H1 (cell line): ENCODE measurements around the gene KHSRP. TPM values are rescaled to one million over a fixed set of nuclear protein-coding genes. Genes with fewer than 3 reads are reported as not detected.

Experiments
- CTCF ChIA-PET: fragments of 300-600 bp; sonication (Branson Sonifier 250); formaldehyde crosslinking; loops from one replicate; lab custom pipeline; 2021; ENCODE audit not compliant: partially characterized antibody; lab: Charles Lee
- POLR2A ChIA-PET: fragments of 300-600 bp; sonication (Branson Sonifier 250); formaldehyde crosslinking; loops from one replicate; lab custom pipeline; 2021; ENCODE audit warnings: inconsistent platforms; ENCODE audit not compliant: partially characterized antibody; lab: Charles Lee
- DNase-seq, 2 experiments: peaks; one replicate each; pipeline versions ENCODE4 v3.0.0 to v3.0.0-alpha.2; 2010 to 2022; ENCODE audit warnings: low spot score in 2 of 2, low read depth in 1 of 2, mixed read lengths in 1 of 2
- FAIRE-seq: peaks from 2 replicates; lab custom pipeline; 2011; peaks lifted over from hg19 to GRCh38; lab: Jason Lieb, UNC
- H2AFZ ChIP-seq: 2 replicates; pipeline ENCODE4 v1.8.1; 2012; ENCODE audit warnings: low read length, inconsistent platforms
- H2AK5ac ChIP-seq: 2 replicates; pipeline ENCODE4 v1.6.1; 2013; ENCODE audit warnings: low read depth, low read length
- H2BK120ac ChIP-seq: replicated peaks from 2 replicates; pipeline ENCODE3; 2013; ENCODE audit warnings: low read depth, low read length, inconsistent platforms
- H2BK12ac ChIP-seq: 2 replicates; pipeline ENCODE4 v1.6.1; 2013; ENCODE audit warnings: low read depth, low read length
- H2BK15ac ChIP-seq: 2 replicates; pipeline ENCODE4 v1.6.1; 2013; ENCODE audit warnings: low read length
- H2BK20ac ChIP-seq: 2 replicates; pipeline ENCODE4 v1.6.1; 2013; ENCODE audit warnings: low read length
- H2BK5ac ChIP-seq: 2 replicates; pipeline ENCODE4 v1.6.1; 2013; ENCODE audit warnings: low read depth, low read length
- H3K14ac ChIP-seq: 2 replicates; pipeline ENCODE4 v1.6.1; 2013; ENCODE audit warnings: inconsistent platforms; ENCODE audit not compliant: insufficient read length
- H3K18ac ChIP-seq: 2 replicates; pipeline ENCODE4 v1.6.1; 2013; ENCODE audit warnings: low read length; ENCODE audit errors: extremely low read depth
- H3K23ac ChIP-seq: 2 replicates; pipeline ENCODE4 v1.6.1; 2013; ENCODE audit warnings: inconsistent platforms; ENCODE audit not compliant: insufficient read length
- H3K23me2 ChIP-seq: 2 replicates; pipeline ENCODE4 v1.6.1; 2013; ENCODE audit warnings: low read depth, low read length
- H3K27ac ChIP-seq: 2 replicates; pipeline ENCODE4 v1.6.1; 2011; ENCODE audit warnings: low read depth, low read length, inconsistent platforms
- H3K27me3 ChIP-seq, 4 experiments: replicated peaks in 1 of 4; 1 replicate in 1 of 4; 2 replicates in 3 of 4; pipeline versions ENCODE4 v1.6.1 to v1.8.1; 2011 to 2013; ENCODE audit warnings: low read length in 3 of 4, mild to moderate bottlenecking in 3 of 4, inconsistent platforms in 2 of 4, mixed read lengths in 2 of 4, moderate library complexity in 1 of 4; ENCODE audit not compliant: control insufficient read depth in 3 of 4, insufficient read depth in 3 of 4; ENCODE audit errors: extremely low read depth in 1 of 4
- H3K36me3 ChIP-seq, 4 experiments: 2 replicates each; pipeline versions ENCODE4 v1.6.1 to v1.8.1; 2011 to 2013; ENCODE audit warnings: mild to moderate bottlenecking in 4 of 4, low read length in 3 of 4, moderate library complexity in 2 of 4, control low read depth in 1 of 4, inconsistent platforms in 1 of 4; ENCODE audit not compliant: insufficient read depth in 4 of 4, control insufficient read depth in 2 of 4
- H3K4ac ChIP-seq: replicated peaks from 2 replicates; pipeline ENCODE3; 2013; ENCODE audit warnings: low read length, low read depth, mixed read lengths, inconsistent platforms; ENCODE audit not compliant: insufficient read length
- H3K4me1 ChIP-seq, 4 experiments: replicated peaks in 1 of 4; 1 replicate in 1 of 4; 2 replicates in 3 of 4; pipeline versions ENCODE4 v1.6.1 to v1.8.1; 2011 to 2013; ENCODE audit warnings: low read length in 3 of 4, inconsistent platforms in 2 of 4, mixed read lengths in 1 of 4; ENCODE audit not compliant: insufficient read depth in 4 of 4, control insufficient read depth in 3 of 4
- H3K4me2 ChIP-seq, 2 experiments: 2 replicates each; pipeline versions ENCODE4 v1.6.1 to v1.8.1; 2011 to 2013; ENCODE audit warnings: low read depth in 2 of 2, low read length in 2 of 2, control low read depth in 1 of 2, inconsistent platforms in 1 of 2, mild to moderate bottlenecking in 1 of 2; ENCODE audit not compliant: insufficient read depth in 1 of 2
- H3K4me3 ChIP-seq, 4 experiments: fragments of 200-600, 300-600 bp in 1 of 4; sonication (generic), shearing (Covaris generic), sonication (Bioruptor Twin) in 1 of 4; 2 replicates each; pipeline versions ENCODE4 v1.5.1 to v1.8.1; 2011 to 2016; ENCODE audit warnings: low read length in 4 of 4, low read depth in 3 of 4, control low read depth in 2 of 4, inconsistent platforms in 2 of 4, mild to moderate bottlenecking in 2 of 4, mixed read lengths in 1 of 4, moderate library complexity in 1 of 4; ENCODE audit not compliant: insufficient read depth in 2 of 4; ENCODE audit errors: extremely low read depth in 1 of 4
- H3K56ac ChIP-seq: replicated peaks from 2 replicates; pipeline ENCODE3; 2013; ENCODE audit warnings: low read depth, mild to moderate bottlenecking, mixed read lengths, low read length, inconsistent platforms; ENCODE audit not compliant: insufficient read length
- H3K79me1 ChIP-seq: 2 replicates; pipeline ENCODE4 v1.6.1; 2013; ENCODE audit warnings: low read depth, low read length, control low read depth
- H3K79me2 ChIP-seq, 2 experiments: 2 replicates each; pipeline versions ENCODE4 v1.6.1 to v1.8.1; 2012 to 2013; ENCODE audit warnings: low read length in 2 of 2, mild to moderate bottlenecking in 2 of 2, inconsistent platforms in 1 of 2; ENCODE audit not compliant: insufficient read depth in 2 of 2, control insufficient read depth in 1 of 2
- H3K9ac ChIP-seq, 4 experiments: replicated peaks in 1 of 4; 1 replicate in 1 of 4; 2 replicates in 3 of 4; pipeline versions ENCODE4 v1.6.1 to v1.8.1; 2011 to 2013; ENCODE audit warnings: low read depth in 3 of 4, low read length in 3 of 4, control low read depth in 2 of 4, mild to moderate bottlenecking in 2 of 4, moderate library complexity in 2 of 4, inconsistent platforms in 1 of 4; ENCODE audit errors: extremely low read depth in 1 of 4
- H3K9me3 ChIP-seq, 2 experiments: 2 replicates each; pipeline versions ENCODE4 v1.6.1 to v1.8.1; 2012 to 2013; ENCODE audit warnings: mild to moderate bottlenecking in 2 of 2, moderate library complexity in 2 of 2, control low read depth in 1 of 2, inconsistent platforms in 1 of 2, low read depth in 1 of 2, low read length in 1 of 2, mixed read lengths in 1 of 2; ENCODE audit not compliant: insufficient read depth in 2 of 2
- H4K20me1 ChIP-seq, 2 experiments: replicated peaks in 1 of 2; 2 replicates each; pipeline versions ENCODE3 to v1.8.1; 2011 to 2013; ENCODE audit warnings: inconsistent platforms in 2 of 2, low read length in 2 of 2, mild to moderate bottlenecking in 1 of 2; ENCODE audit not compliant: insufficient read depth in 2 of 2, control insufficient read depth in 1 of 2
- H4K5ac ChIP-seq: 2 replicates; pipeline ENCODE4 v1.6.1; 2013; ENCODE audit warnings: low read length, low read depth, mixed read lengths, inconsistent platforms; ENCODE audit not compliant: insufficient read length
- H4K8ac ChIP-seq: 2 replicates; pipeline ENCODE4 v1.8.0; 2013; ENCODE audit warnings: mild to moderate bottlenecking, moderate library complexity, low read length, inconsistent platforms; ENCODE audit not compliant: insufficient read depth; ENCODE audit errors: extremely low read depth
- H4K91ac ChIP-seq: replicated peaks from 2 replicates; pipeline ENCODE3; 2013; ENCODE audit warnings: low read length, mixed read lengths, inconsistent platforms; ENCODE audit not compliant: insufficient read length
- BACH1 ChIP-seq: IDR thresholded peaks from 2 replicates; pipeline ENCODE4 v1.6.1; 2012; ENCODE audit warnings: low read length, improper control_type of control experiment
- WGBS, 2 experiments: shearing (Covaris generic) in 1 of 2; methylation state at CpG; one replicate each; pipeline versions ENCODE4 v1.1.6 to v1.1.7; 2013 to 2015; ENCODE audit warnings: low lambda C conversion rate in 2 of 2, mixed read lengths in 2 of 2, inconsistent platforms in 1 of 2, low coverage in 1 of 2, missing lambda C conversion rate in 1 of 2; ENCODE audit not compliant: insufficient replicate concordance in 2 of 2, insufficient coverage in 1 of 2, insufficient read length in 1 of 2; ENCODE audit errors: extremely low coverage in 1 of 2, missing lambda C conversion rate in 1 of 2; 5-methylcytosine and 5-hydroxymethylcytosine counted together
- polyA plus RNA-seq, 7 experiments: library from polyadenylated mRNA; depleted of rRNA in 3 of 7; stranded (reverse) in 5 of 7; unstranded in 2 of 7; fragments of >200 nt in 5 of 7; fragments of 200-250 nt in 2 of 7; gene quantifications; 1 replicate in 5 of 7; 2 replicates in 1 of 7; 4 replicates in 1 of 7; pipeline versions ENCODE4 v1.2.1 to v1.2.3, GENCODE V29; 2011 to 2013; ENCODE audit warnings: missing spikeins in 2 of 7, mixed read lengths in 2 of 7
- total RNA-seq: library from RNA; stranded (reverse); fragmentation: NEBNext Ultra II Directional; extraction: Animal tissue kit (Norgen Biotek cat#: 25700); gene quantifications from 2 replicates; pipeline ENCODE4 v1.2.1, GENCODE V29; 2021

KHSRP gene
- total and polyA plus RNA-seq, 2 of the 8 experiments (the other 6 are each of a cell fraction or from before 2014, with no cell fraction given) = 143 to 573 TPM

DNA sequence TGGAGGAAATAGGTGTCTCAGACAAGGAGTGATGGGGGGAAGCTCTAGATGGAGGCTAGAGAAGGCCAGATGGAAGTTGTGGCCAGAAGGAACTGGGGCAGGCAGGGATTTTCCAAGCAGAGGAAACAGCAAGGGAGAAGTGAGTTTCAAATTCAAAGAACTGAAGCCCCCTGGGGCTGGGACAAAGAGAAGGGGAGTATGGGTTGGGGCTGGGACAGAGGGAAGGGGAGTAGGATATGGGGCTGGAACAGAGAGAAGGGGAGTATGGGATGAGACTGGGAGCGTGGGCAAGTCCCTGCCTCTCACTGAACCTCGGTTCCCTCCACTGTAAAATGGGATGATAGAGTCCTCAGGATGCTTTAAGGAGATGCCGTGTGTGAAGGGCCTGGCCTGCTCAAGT lies 29.8 kb downstream of the KHSRP start:
- peaks cover 0 to 8% (median 7%) of the 10 kb centered on the region in 4 experiments; a peak in 5 of 7 replicates for H3K4me1 ChIP-seq
- H3K79me1 ChIP-seq = peaks cover 6% of the 10 kb centered on the region
- POLR2A ChIA-PET = interaction anchor here (0.6 to 9.9 kb wide), 6 partner anchors 17 to 207 kb away, joined by 3 to 81 read pairs (median 4); partner anchors contain the start of genes ALKBH7, CLPP, KHSRP and PSPN
- H3K56ac ChIP-seq = no peak overlapping the region
- H2BK120ac ChIP-seq = no peak overlapping the region
- H3K27ac ChIP-seq = peak overlapping the region; percentile 60; the same call in 1 of the 2 replicates
- H3K14ac ChIP-seq = no peak overlapping the region
- H3K36me3 ChIP-seq = peaks cover 2 to 15% (median 4%) of the 10 kb centered on the region in 4 experiments; a peak in 4 of 8 replicates
- no peaks in the 10 kb centered on the region for H4K20me1 ChIP-seq
- peaks cover 7% of the 10 kb centered on the region for H3K23me2 ChIP-seq
- H4K5ac ChIP-seq = no peak overlapping the region
- no peak overlapping the region for H2BK20ac ChIP-seq
- no peak overlapping the region for H2BK12ac ChIP-seq
- no peak for DNase-seq
- peak overlapping the region; percentile 78 for H2BK5ac ChIP-seq
- no peak overlapping the region for H2BK15ac ChIP-seq
- peak overlapping the region; percentile 36 for H3K4ac ChIP-seq
- peak overlapping the region; percentile 54 to 95 for H3K4me2 ChIP-seq
- no peak overlapping the region for H2AFZ ChIP-seq
- no peak overlapping the region for H3K23ac ChIP-seq
- CTCF ChIA-PET = interaction anchor here (0.6 kb wide), 1 partner anchor 32 kb away, joined by 3 read pairs; no protein-coding TSS in a partner anchor
- H3K4me3 ChIP-seq = peak overlapping the region in 1 of 4 experiments; percentile 22; a peak in 1 of 8 replicates
- H4K91ac ChIP-seq = no peak overlapping the region
- H3K18ac ChIP-seq = no peak overlapping the region; the same call in 1 of the 2 replicates
- H3K27me3 ChIP-seq = no peaks in the 10 kb centered on the region
- H2AK5ac ChIP-seq = 0 out of 2 replicates have a peak overlapping the region, but pooled peaks have one; percentile 39
- 92% methylated on average over 2 of the region's 3 CpGs; no CpG with 5 or more reads in 1 of the 2 experiments for WGBS, 2 experiments
- H3K9ac ChIP-seq = no peak overlapping the region
- TF ChIP-seq BACH1 = no peak
- no peak overlapping the region for H4K8ac ChIP-seq
- H3K9me3 ChIP-seq = no peaks in the 10 kb centered on the region
- peaks cover 5 to 20% of the 10 kb centered on the region in 2 experiments; a peak in 3 of 4 replicates for H3K79me2 ChIP-seq
- no peak for FAIRE-seq
